Measurements from ENCODE around the gene MIF4GD. TPM values are rescaled to one million over a fixed set of nuclear protein-coding genes. Genes with fewer than 3 reads are reported as not detected.
"Not testable (repeated sequence)": the region's sequence is repeated elsewhere in the genome, so short reads cannot be mapped to it uniquely, and the experiment has no call there.

The MIF4GD gene
- total RNA-seq, 1 donor from 2014 or later: 2.9 TPM

- no peak for DNase-seq (ENCODE audit: low spot score)
Observed at GRCh38 chr17:75260641-75261335, 10.2 kb downstream of the MIF4GD start.

GRCh38 chr17:75257228-75257627, 13.8 kb downstream of the MIF4GD start:
- not testable (repeated sequence) for DNase-seq (ENCODE audit: low spot score)

- DNase-seq (ENCODE audit: low spot score): not testable (repeated sequence)
Observed at GRCh38 chr17:75255954-75256698, 14.9 kb downstream of the MIF4GD start.

GRCh38 chr17:75252039-75252816, 18.8 kb downstream of the MIF4GD start:
- DNase-seq (ENCODE audit: low spot score): no peak

- peak; percentile 51 for DNase-seq (ENCODE audit: low spot score)
Observed at GRCh38 chr17:75250009-75250471, 21.0 kb downstream of the MIF4GD start.

GRCh38 chr17:75249564-75249963, 21.5 kb downstream of the MIF4GD start:
- DNase-seq (ENCODE audit: low spot score): no peak

GRCh38 chr17:75246404-75246803, 24.6 kb downstream of the MIF4GD start:
- DNase-seq (ENCODE audit: low spot score): no peak

- no peak for DNase-seq (ENCODE audit: low spot score)
Observed at GRCh38 chr17:75245011-75245410, 26.0 kb downstream of the MIF4GD start.

GRCh38 chr17:75244133-75244866, 26.7 kb downstream of the MIF4GD start:
- no peak for DNase-seq (ENCODE audit: low spot score)

- no peak for DNase-seq (ENCODE audit: low spot score)
Observed at GRCh38 chr17:75242461-75243042, 28.5 kb downstream of the MIF4GD start.

GRCh38 chr17:75241996-75242460, 29.0 kb downstream of the MIF4GD start:
- no peak for DNase-seq (ENCODE audit: low spot score)

GRCh38 chr17:75241502-75241901, 29.5 kb downstream of the MIF4GD start:
- no peak for DNase-seq (ENCODE audit: low spot score)

- DNase-seq (ENCODE audit: low spot score): no peak
Observed at GRCh38 chr17:75241143-75241430, 29.9 kb downstream of the MIF4GD start.

- no peak for DNase-seq (ENCODE audit: low spot score)
Observed at GRCh38 chr17:75240394-75241142, 30.5 kb downstream of the MIF4GD start.

GRCh38 chr17:75239778-75240393, 31.1 kb downstream of the MIF4GD start:
- no peak for DNase-seq (ENCODE audit: low spot score)

- no peak for DNase-seq (ENCODE audit: low spot score)
Observed at GRCh38 chr17:75239214-75239613, 31.8 kb downstream of the MIF4GD start.

GRCh38 chr17:75238684-75239191, 32.3 kb downstream of the MIF4GD start:
- peak; percentile 52 for DNase-seq (ENCODE audit: low spot score)

GRCh38 chr17:75238020-75238580, 32.9 kb downstream of the MIF4GD start:
- DNase-seq (ENCODE audit: low spot score): no peak

Measured in umbilical cord (tissue), 2 donors.